Endodermal cell (in vitro differentiated cells): ENCODE results near the gene IRGQ. TPM values are rescaled to one million over a fixed set of nuclear protein-coding genes. Genes with fewer than 3 reads are reported as not detected.
"Not testable (repeated sequence)": the region's sequence is repeated elsewhere in the genome, so short reads cannot be mapped to it uniquely, and the experiment has no call there.

ENCODE experiments used
- DNase-seq: peaks from one replicate; pipeline ENCODE4 v3.0.0-alpha.2; 2017
- H3K27ac ChIP-seq: 2 replicates; pipeline ENCODE4 v1.5.1; 2013; ENCODE audit warnings: mild to moderate bottlenecking, low read depth, low read length, moderate library complexity
- H3K27me3 ChIP-seq: 2 replicates; pipeline ENCODE4 v1.6.1; 2013; ENCODE audit warnings: mild to moderate bottlenecking, low read length, moderate library complexity; ENCODE audit not compliant: insufficient read depth, control insufficient read depth, poor library complexity, severe bottlenecking
- H3K36me3 ChIP-seq: 2 replicates; pipeline ENCODE4 v1.7.0; 2013; ENCODE audit warnings: mild to moderate bottlenecking, low read length, moderate library complexity; ENCODE audit not compliant: control insufficient read depth, insufficient read depth
- H3K4me1 ChIP-seq: one replicate; pipeline ENCODE4 v1.7.0; 2013; ENCODE audit warnings: low read length; ENCODE audit not compliant: control insufficient read depth, insufficient read depth
- H3K4me3 ChIP-seq: 2 replicates; pipeline ENCODE4 v1.5.1; 2013; ENCODE audit warnings: mild to moderate bottlenecking, low read length, moderate library complexity
- H3K9ac ChIP-seq: 2 replicates; pipeline ENCODE4 v1.6.1; 2013; ENCODE audit warnings: mild to moderate bottlenecking, low read length, moderate library complexity; ENCODE audit not compliant: poor library complexity, severe bottlenecking; ENCODE audit errors: extremely low read depth
- H3K9me3 ChIP-seq: 2 replicates; pipeline ENCODE4 v1.6.1; 2013; ENCODE audit warnings: mild to moderate bottlenecking, low read length, moderate library complexity; ENCODE audit not compliant: control insufficient read depth
- H3K27ac Mint-ChIP-seq: 2 replicates; pipeline ENCODE4 v1.8.0; 2020; ENCODE audit warnings: mixed read lengths
- H3K27me3 Mint-ChIP-seq: 2 replicates; pipeline ENCODE4 v1.8.0; 2021; ENCODE audit warnings: mild to moderate bottlenecking, mixed read lengths; ENCODE audit not compliant: insufficient read depth
- H3K36me3 Mint-ChIP-seq: 2 replicates; pipeline ENCODE4 v1.8.0; 2020; ENCODE audit warnings: low read depth, mixed read lengths
- H3K4me1 Mint-ChIP-seq: 2 replicates; pipeline ENCODE4 v1.8.0; 2020; ENCODE audit warnings: mixed read lengths
- H3K4me3 Mint-ChIP-seq: 2 replicates; pipeline ENCODE4 v1.8.0; 2020; ENCODE audit warnings: mild to moderate bottlenecking, moderate library complexity, mixed read lengths
- H3K9me3 Mint-ChIP-seq: 2 replicates; pipeline ENCODE4 v1.8.0; 2020; ENCODE audit warnings: mild to moderate bottlenecking, mixed read lengths
- WGBS, 2 experiments: methylation state at CpG; one replicate each; pipeline versions ENCODE4 v1.1.5 to v1.1.7; 2013; ENCODE audit warnings: missing lambda C conversion rate in 2 of 2, mixed read lengths in 1 of 2; ENCODE audit not compliant: insufficient coverage in 1 of 2, insufficient read length in 1 of 2; 5-methylcytosine and 5-hydroxymethylcytosine counted together
- total RNA-seq, 2 donors: library from RNA; stranded (reverse); fragmentation: NEBNext Ultra II Directional in 1 of 2; extraction: Animal tissue kit (Norgen Biotek cat#: 25700) in 1 of 2; gene quantifications; 2 replicates in 1 of 2; 3 replicates in 1 of 2; pipeline ENCODE4 v1.2.1, GENCODE V29; 2021
- TF ChIP-seq, protein P1 (sequence below): fragments of 200-600 bp; sonication (generic); conservative IDR thresholded peaks from 2 replicates; pipeline ENCODE4 v1.5.0; 2021; ENCODE audit warnings: antibody characterized with exemption, mild to moderate bottlenecking

IRGQ gene
- total RNA-seq, 2 donors from 2014 or later: 39.7 to 46.0 TPM

DNA sequence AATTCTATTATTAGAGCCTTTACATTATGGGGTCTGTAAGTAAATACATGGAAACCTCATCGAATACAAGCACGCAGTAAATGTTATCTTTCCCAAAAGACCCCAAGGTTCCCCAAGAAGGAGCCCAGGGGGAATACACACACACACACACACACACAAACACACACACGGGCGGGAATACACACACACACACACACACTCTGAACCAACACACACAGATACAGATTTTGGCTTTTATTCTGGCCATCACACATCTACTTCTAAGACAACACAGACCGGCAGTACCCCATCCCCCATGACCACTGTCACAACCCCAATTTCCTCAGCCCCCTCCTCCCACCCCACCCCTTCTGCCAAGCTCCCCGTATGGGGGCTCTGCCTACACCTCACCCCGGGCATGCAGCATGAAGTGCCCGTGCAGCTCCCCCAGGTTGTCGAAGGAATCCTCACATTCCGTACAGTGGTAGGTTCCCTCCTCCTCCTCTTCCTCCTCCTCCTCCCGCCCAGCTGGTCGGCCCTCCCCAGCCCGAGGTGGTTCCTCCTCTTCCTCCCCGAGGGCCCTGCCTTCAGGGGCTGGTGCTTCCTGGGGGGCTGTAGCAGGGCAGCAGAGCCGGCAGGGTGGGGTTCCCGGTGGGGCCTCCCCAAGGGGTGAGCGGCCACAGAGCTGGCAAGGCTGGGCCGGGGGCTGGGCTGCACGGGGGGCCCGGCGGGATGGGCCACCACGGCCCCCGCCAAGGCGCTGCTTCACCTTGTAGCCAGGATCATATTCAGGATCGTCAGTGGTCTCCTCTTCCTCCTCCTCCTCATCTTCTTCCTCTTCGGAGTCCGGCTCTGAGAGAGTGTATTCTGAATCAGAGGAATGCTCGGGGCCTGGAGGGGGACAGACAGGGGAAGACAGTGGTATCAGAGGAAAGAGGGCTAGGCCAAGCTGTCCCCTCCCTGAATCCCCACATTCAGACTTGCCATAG is 11.6 kb upstream of the IRGQ start:
- H3K9ac ChIP-seq: no peak overlapping the region
- no peaks in the 10 kb centered on the region for H3K9me3 ChIP-seq
- H3K36me3 ChIP-seq: peaks cover 38% of the 10 kb centered on the region
- no peaks in the 10 kb centered on the region for H3K9me3 Mint-ChIP-seq
- no peak overlapping the region for H3K27ac Mint-ChIP-seq
- H3K27me3 ChIP-seq: no peaks in the 10 kb centered on the region
- TF ChIP-seq, protein P1, sequence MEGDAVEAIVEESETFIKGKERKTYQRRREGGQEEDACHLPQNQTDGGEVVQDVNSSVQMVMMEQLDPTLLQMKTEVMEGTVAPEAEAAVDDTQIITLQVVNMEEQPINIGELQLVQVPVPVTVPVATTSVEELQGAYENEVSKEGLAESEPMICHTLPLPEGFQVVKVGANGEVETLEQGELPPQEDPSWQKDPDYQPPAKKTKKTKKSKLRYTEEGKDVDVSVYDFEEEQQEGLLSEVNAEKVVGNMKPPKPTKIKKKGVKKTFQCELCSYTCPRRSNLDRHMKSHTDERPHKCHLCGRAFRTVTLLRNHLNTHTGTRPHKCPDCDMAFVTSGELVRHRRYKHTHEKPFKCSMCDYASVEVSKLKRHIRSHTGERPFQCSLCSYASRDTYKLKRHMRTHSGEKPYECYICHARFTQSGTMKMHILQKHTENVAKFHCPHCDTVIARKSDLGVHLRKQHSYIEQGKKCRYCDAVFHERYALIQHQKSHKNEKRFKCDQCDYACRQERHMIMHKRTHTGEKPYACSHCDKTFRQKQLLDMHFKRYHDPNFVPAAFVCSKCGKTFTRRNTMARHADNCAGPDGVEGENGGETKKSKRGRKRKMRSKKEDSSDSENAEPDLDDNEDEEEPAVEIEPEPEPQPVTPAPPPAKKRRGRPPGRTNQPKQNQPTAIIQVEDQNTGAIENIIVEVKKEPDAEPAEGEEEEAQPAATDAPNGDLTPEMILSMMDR: no peak
- no peak overlapping the region for H3K4me3 ChIP-seq
- peaks cover 4% of the 10 kb centered on the region for H3K4me1 Mint-ChIP-seq
- H3K4me1 ChIP-seq: peaks cover 4% of the 10 kb centered on the region
- no peak overlapping the region for H3K27ac ChIP-seq
- peaks cover 41% of the 10 kb centered on the region for H3K36me3 Mint-ChIP-seq
- no peak for DNase-seq
- H3K27me3 Mint-ChIP-seq: no peaks in the 10 kb centered on the region
- H3K4me3 Mint-ChIP-seq: no peak overlapping the region
- WGBS, 2 experiments: 91 to 93% methylated on average over 4 to 28 of the region's 28 CpGs

DNA sequence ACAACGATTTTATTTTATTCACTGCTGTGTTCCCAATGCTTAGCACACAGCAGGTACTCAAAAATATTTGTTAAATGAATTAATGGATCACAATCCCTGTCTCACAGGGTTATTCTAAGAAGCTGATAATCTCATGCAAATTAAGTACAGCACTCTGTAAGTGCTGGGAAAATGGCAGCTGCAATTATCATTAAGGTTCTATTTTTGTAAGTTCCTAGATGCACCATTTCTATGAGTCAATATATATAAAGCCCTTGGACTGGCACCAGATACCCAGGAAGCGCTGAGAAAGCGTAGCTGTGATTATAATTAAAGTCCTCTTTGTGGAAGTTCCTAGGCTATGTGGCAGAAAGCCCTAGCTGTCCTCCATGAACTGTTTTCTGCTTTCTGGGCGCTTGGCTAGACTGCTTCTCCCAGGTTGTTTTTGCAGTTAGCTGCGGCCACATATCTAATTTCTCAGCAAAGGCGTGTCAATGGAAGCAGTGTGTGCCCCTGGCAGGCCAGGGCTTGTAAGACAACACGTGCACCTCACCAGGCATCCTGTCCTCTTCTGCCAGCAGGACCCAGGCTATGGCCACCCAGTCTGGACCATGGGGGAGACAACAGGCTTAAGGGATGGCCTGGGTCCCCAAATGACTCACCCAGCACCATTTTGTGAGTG is 10.8 kb upstream of the IRGQ start:
- H3K4me1 ChIP-seq: peaks cover 5% of the 10 kb centered on the region
- no peaks in the 10 kb centered on the region for H3K9me3 ChIP-seq
- no peak overlapping the region for H3K27ac ChIP-seq
- 91 to 92% methylated on average over 7 of the region's 7 CpGs for WGBS, 2 experiments
- no peak overlapping the region for H3K9ac ChIP-seq
- TF ChIP-seq, protein P1: no peak
- H3K36me3 Mint-ChIP-seq: peaks cover 33% of the 10 kb centered on the region
- DNase-seq: no peak
- no peak overlapping the region for H3K27ac Mint-ChIP-seq
- H3K27me3 Mint-ChIP-seq: no peaks in the 10 kb centered on the region
- peaks cover 4% of the 10 kb centered on the region for H3K4me1 Mint-ChIP-seq
- no peaks in the 10 kb centered on the region for H3K27me3 ChIP-seq
- no peak overlapping the region for H3K4me3 ChIP-seq
- no peak overlapping the region for H3K4me3 Mint-ChIP-seq
- H3K9me3 Mint-ChIP-seq: no peaks in the 10 kb centered on the region
- peaks cover 32% of the 10 kb centered on the region for H3K36me3 ChIP-seq

DNA sequence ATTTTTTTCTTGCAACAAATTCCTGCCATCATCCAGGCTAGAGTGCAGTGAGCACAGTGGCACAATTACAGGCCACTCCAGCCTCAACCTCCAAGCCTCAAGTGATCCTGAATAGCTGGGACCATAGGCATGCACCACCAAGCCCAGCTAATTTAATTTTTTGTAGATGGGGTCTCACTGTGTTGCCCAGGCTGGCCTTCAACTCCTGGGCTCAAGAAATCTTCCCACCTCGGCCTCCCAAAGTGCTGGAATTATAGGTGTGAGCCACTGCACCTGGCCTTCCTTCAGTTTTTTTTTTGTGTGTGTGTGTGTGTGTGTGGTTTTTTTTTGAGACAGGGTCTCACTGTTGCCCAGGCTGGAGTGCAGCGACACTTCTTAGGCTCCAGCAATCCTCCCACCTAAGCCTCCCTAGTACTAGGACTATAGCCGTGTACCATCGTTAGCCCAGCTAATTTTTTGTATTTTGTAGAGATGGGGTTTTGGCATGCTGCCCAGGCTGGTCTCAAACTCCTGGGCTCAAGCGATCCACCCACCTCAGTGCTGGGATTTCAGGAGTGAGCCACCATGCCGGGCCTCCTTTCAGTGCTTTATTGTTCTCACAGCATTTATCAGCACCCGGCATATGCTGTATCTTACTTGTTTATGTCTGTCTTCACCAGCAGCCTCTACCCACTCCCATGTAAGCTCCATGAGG is 10.1 kb upstream of the IRGQ start:
- Mint-ChIP-seq H3K4me1 (peaks cover 7% of the 10 kb centered on the region), H3K27ac (no peak overlapping the region), H3K36me3 (peaks cover 35% of the 10 kb centered on the region), H3K4me3 (no peak overlapping the region), H3K27me3 (no peaks in the 10 kb centered on the region), H3K9me3 (no peaks in the 10 kb centered on the region)
- TF ChIP-seq, protein P1: no peak
- WGBS, 2 experiments: 80 to 88% methylated on average over 3 to 7 of the region's 7 CpGs
- no peak overlapping the region for H3K27ac ChIP-seq
- H3K9ac ChIP-seq: no peak overlapping the region
- no peak for DNase-seq
- no peak overlapping the region for H3K4me3 ChIP-seq
- H3K9me3 ChIP-seq: no peaks in the 10 kb centered on the region
- peaks cover 8% of the 10 kb centered on the region for H3K4me1 ChIP-seq
- no peaks in the 10 kb centered on the region for H3K27me3 ChIP-seq
- H3K36me3 ChIP-seq: peaks cover 34% of the 10 kb centered on the region

DNA sequence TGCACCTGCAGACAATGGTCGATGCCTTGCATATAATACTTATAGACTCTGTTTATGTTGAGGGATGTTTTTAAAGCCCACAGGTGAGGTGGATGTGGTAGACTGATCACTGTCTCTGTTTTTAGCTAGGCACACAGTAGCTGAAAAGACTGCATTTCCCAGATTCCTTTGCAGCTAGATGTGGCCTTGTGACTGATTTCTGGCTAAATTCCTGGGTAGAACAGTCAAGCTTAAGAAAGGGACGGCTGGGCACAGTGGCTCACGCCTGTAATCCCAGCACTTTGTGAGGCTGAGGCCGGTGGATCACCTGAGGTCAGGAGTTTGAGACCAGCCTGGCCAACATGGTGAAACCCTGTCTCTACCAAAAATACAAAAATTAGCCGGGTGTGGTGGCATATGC is 4.4 kb upstream of the IRGQ start:
- not testable (repeated sequence) for H3K4me3 ChIP-seq, H3K27ac ChIP-seq, H3K9ac ChIP-seq, H3K4me3 Mint-ChIP-seq, H3K9me3 Mint-ChIP-seq, H3K27me3 Mint-ChIP-seq, H3K9me3 ChIP-seq, DNase-seq, H3K27ac Mint-ChIP-seq, H3K27me3 ChIP-seq
- 88 to 100% methylated on average over 4 to 5 of the region's 5 CpGs for WGBS, 2 experiments
- Mint-ChIP-seq H3K36me3 (peaks cover 25% of the 10 kb centered on the region), H3K4me1 (peaks cover 17% of the 10 kb centered on the region)
- peaks cover 10% of the 10 kb centered on the region for H3K4me1 ChIP-seq
- peaks cover 44% of the 10 kb centered on the region for H3K36me3 ChIP-seq
